DND-41 (cell line): Measurements from ENCODE around the gene PFKFB3.

Experiments
- CTCF ChIP-seq: IDR thresholded peaks from 2 replicates; pipeline ENCODE4 v1.5.1; 2012; ENCODE audit warnings: borderline replicate concordance, low read length, moderate library complexity, mild to moderate bottlenecking; ENCODE audit not compliant: poor library complexity, severe bottlenecking; ENCODE audit errors: extremely low read depth
- EZH2 ChIP-seq: IDR thresholded peaks from 3 replicates; pipeline ENCODE4 v1.6.1; 2012; ENCODE audit warnings: borderline replicate concordance, low read depth, mild to moderate bottlenecking, moderate library complexity, low read length, inconsistent platforms; ENCODE audit not compliant: severe bottlenecking

- no peak for TF ChIP-seq CTCF
- TF ChIP-seq EZH2: no peak
These were observed 71.8 kb downstream of the PFKFB3 start for GRCh38 chr10:6274484-6274883.
